Measurements from ENCODE around the gene FRMD4A.

DNA sequence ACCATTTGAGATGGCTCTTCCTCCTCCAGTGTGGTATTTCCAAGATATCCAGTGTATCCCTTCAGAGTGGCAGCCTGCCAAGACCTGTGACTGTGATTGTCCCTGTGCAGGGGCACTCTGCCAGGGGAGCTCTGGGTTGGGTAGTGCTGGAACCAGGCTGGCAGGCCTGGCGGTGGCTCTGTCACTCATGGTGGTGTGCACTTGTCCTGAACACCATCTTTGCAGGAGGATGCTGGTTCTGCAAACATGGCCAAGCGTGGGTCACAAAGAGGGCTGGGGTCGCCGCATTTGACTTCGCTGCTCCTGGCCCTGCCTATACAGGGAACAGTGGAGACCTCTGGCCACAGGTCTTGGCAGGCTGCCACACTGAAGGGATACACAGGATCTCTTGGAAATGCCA lies 538.7 kb downstream of the FRMD4A start:
- no peak for TF ChIP-seq POLR2A (IDR thresholded peaks at IDR 0.05)
- TF ChIP-seq, protein P1, sequence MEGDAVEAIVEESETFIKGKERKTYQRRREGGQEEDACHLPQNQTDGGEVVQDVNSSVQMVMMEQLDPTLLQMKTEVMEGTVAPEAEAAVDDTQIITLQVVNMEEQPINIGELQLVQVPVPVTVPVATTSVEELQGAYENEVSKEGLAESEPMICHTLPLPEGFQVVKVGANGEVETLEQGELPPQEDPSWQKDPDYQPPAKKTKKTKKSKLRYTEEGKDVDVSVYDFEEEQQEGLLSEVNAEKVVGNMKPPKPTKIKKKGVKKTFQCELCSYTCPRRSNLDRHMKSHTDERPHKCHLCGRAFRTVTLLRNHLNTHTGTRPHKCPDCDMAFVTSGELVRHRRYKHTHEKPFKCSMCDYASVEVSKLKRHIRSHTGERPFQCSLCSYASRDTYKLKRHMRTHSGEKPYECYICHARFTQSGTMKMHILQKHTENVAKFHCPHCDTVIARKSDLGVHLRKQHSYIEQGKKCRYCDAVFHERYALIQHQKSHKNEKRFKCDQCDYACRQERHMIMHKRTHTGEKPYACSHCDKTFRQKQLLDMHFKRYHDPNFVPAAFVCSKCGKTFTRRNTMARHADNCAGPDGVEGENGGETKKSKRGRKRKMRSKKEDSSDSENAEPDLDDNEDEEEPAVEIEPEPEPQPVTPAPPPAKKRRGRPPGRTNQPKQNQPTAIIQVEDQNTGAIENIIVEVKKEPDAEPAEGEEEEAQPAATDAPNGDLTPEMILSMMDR (IDR thresholded peaks at IDR 0.05), result no peak

Measured in uterus (tissue), 2 donors.